ENCODE measurements around the gene WASF2. TPM values are rescaled to one million over a fixed set of nuclear protein-coding genes. Genes with fewer than 3 reads are reported as not detected.
A peak's percentile ranks its signal among the peaks of the same experiment; 100 is the strongest.
"Not testable (repeated sequence)": the region's sequence is repeated elsewhere in the genome, so short reads cannot be mapped to it uniquely, and the experiment has no call there.

Gene WASF2
- total RNA-seq, 1 experiment from 2014 or later = 19.2 TPM

GRCh38 chr1:27469334-27469733 lies 20.6 kb downstream of the WASF2 start:
- Histone ChIP-seq H3K27ac (no peak overlapping the region), H3K9me3 (replicated peaks) (no peaks in the 10 kb centered on the region), H3K4me3 (no peak overlapping the region), H3K4me1 (replicated peaks) (no peaks in the 10 kb centered on the region; the same call in 1 of the 2 replicates), H3K27me3 (replicated peaks) (no peaks in the 10 kb centered on the region), H3K36me3 (peaks cover 19% of the 10 kb centered on the region; the same call in 1 of the 2 replicates)
- no peak for DNase-seq (ENCODE audit: low read depth in 1 of 2, low spot score in 2 of 2)

- H3K36me3 ChIP-seq = peaks cover 19% of the 10 kb centered on the region; the same call in 1 of the 2 replicates
- not testable (repeated sequence) for H3K4me1 ChIP-seq (replicated peaks); H3K27me3 ChIP-seq (replicated peaks); H3K4me3 ChIP-seq; DNase-seq (ENCODE audit: low read depth in 1 of 2, low spot score in 2 of 2); H3K9me3 ChIP-seq (replicated peaks); H3K27ac ChIP-seq
Observed at GRCh38 chr1:27468378-27468777, 21.6 kb downstream of the WASF2 start.

- Histone ChIP-seq H3K27ac (no peak overlapping the region), H3K4me1 (replicated peaks) (peaks cover 6% of the 10 kb centered on the region), H3K9me3 (replicated peaks) (no peaks in the 10 kb centered on the region), H3K36me3 (peaks cover 13% of the 10 kb centered on the region), H3K4me3 (no peak overlapping the region), H3K27me3 (replicated peaks) (no peaks in the 10 kb centered on the region)
- DNase-seq (ENCODE audit: low read depth in 1 of 2, low spot score in 2 of 2) = no peak
Observed at GRCh38 chr1:27464926-27465647, 24.9 kb downstream of the WASF2 start.

GRCh38 chr1:27463916-27464315 lies 26.1 kb downstream of the WASF2 start:
- not testable (repeated sequence) for H3K27me3 ChIP-seq (replicated peaks); H3K4me1 ChIP-seq (replicated peaks); H3K9me3 ChIP-seq (replicated peaks); H3K27ac ChIP-seq; H3K4me3 ChIP-seq
- peak; percentile 22 to 53 for DNase-seq (ENCODE audit: low read depth in 1 of 2, low spot score in 2 of 2)
- peaks cover 13% of the 10 kb centered on the region for H3K36me3 ChIP-seq

GRCh38 chr1:27458521-27458920 lies 31.4 kb downstream of the WASF2 start:
- H3K36me3 ChIP-seq = peaks cover 13% of the 10 kb centered on the region

GRCh38 chr1:27455139-27455811 lies 34.7 kb downstream of the WASF2 start:
- Histone ChIP-seq H3K36me3 (peaks cover 19% of the 10 kb centered on the region), H3K27ac (no peak overlapping the region), H3K4me3 (no peak overlapping the region), H3K4me1 (replicated peaks) (no peaks in the 10 kb centered on the region), H3K9me3 (replicated peaks) (no peaks in the 10 kb centered on the region; the same call in 1 of the 2 replicates), H3K27me3 (replicated peaks) (no peaks in the 10 kb centered on the region)
- DNase-seq (ENCODE audit: low read depth in 1 of 2, low spot score in 2 of 2) = no peak

More at GRCh38 chr1:27458521-27458920, 31.4 kb downstream of the WASF2 start:
- H3K27me3 ChIP-seq (replicated peaks); H3K27ac ChIP-seq; H3K9me3 ChIP-seq (replicated peaks); DNase-seq (ENCODE audit: low read depth in 1 of 2, low spot score in 2 of 2); H3K4me3 ChIP-seq; H3K4me1 ChIP-seq (replicated peaks): not testable (repeated sequence)

- H3K36me3 ChIP-seq = peaks cover 22% of the 10 kb centered on the region
- no peaks in the 10 kb centered on the region for H3K27me3 ChIP-seq (replicated peaks)
- no peaks in the 10 kb centered on the region; the same call in 1 of the 2 replicates for H3K9me3 ChIP-seq (replicated peaks)
- no peak overlapping the region for H3K27ac ChIP-seq
- no peaks in the 10 kb centered on the region for H3K4me1 ChIP-seq (replicated peaks)
- no peak for DNase-seq (ENCODE audit: low read depth in 1 of 2, low spot score in 2 of 2)
- H3K4me3 ChIP-seq = no peak overlapping the region
Observed at GRCh38 chr1:27454610-27455009, 35.4 kb downstream of the WASF2 start.

- H3K36me3 ChIP-seq = peaks cover 35% of the 10 kb centered on the region
- no peak overlapping the region for H3K4me3 ChIP-seq
- H3K9me3 ChIP-seq (replicated peaks) = no peaks in the 10 kb centered on the region; the same call in 1 of the 2 replicates
- no peak overlapping the region for H3K27ac ChIP-seq
- no peak for DNase-seq (ENCODE audit: low read depth in 1 of 2, low spot score in 2 of 2)
- no peaks in the 10 kb centered on the region for H3K27me3 ChIP-seq (replicated peaks)
- no peaks in the 10 kb centered on the region for H3K4me1 ChIP-seq (replicated peaks)
Observed at GRCh38 chr1:27451343-27451742, 38.6 kb downstream of the WASF2 start.

GRCh38 chr1:27448982-27449381 lies 41.0 kb downstream of the WASF2 start:
- Histone ChIP-seq H3K4me3 (no peak overlapping the region), H3K27me3 (replicated peaks) (no peaks in the 10 kb centered on the region), H3K9me3 (replicated peaks) (no peaks in the 10 kb centered on the region; the same call in 1 of the 2 replicates), H3K27ac (no peak overlapping the region), H3K36me3 (peaks cover 22% of the 10 kb centered on the region), H3K4me1 (replicated peaks) (peaks cover 3% of the 10 kb centered on the region; the same call in 1 of the 2 replicates)
- DNase-seq (ENCODE audit: low read depth in 1 of 2, low spot score in 2 of 2) = no peak

- H3K36me3 ChIP-seq = peaks cover 22% of the 10 kb centered on the region
- H3K4me1 ChIP-seq (replicated peaks) = peaks cover 3% of the 10 kb centered on the region; the same call in 1 of the 2 replicates
- H3K4me3 ChIP-seq = no peak overlapping the region
- no peak for DNase-seq (ENCODE audit: low read depth in 1 of 2, low spot score in 2 of 2)
- H3K27me3 ChIP-seq (replicated peaks) = no peaks in the 10 kb centered on the region
- H3K9me3 ChIP-seq (replicated peaks) = no peaks in the 10 kb centered on the region; the same call in 1 of the 2 replicates
- H3K27ac ChIP-seq = no peak overlapping the region
Observed at GRCh38 chr1:27447883-27448282, 42.1 kb downstream of the WASF2 start.

GRCh38 chr1:27447399-27447798 lies 42.6 kb downstream of the WASF2 start:
- no peak for DNase-seq (ENCODE audit: low read depth in 1 of 2, low spot score in 2 of 2)
- H3K4me1 ChIP-seq (replicated peaks) = peaks cover 3% of the 10 kb centered on the region; the same call in 1 of the 2 replicates
- no peak overlapping the region for H3K27ac ChIP-seq
- no peaks in the 10 kb centered on the region for H3K27me3 ChIP-seq (replicated peaks)
- H3K36me3 ChIP-seq = peaks cover 22% of the 10 kb centered on the region
- no peaks in the 10 kb centered on the region; the same call in 1 of the 2 replicates for H3K9me3 ChIP-seq (replicated peaks)
- H3K4me3 ChIP-seq = no peak overlapping the region

GRCh38 chr1:27446496-27447020 lies 43.4 kb downstream of the WASF2 start:
- H3K27me3 ChIP-seq (replicated peaks) = no peaks in the 10 kb centered on the region
- H3K27ac ChIP-seq = no peak overlapping the region
- H3K4me3 ChIP-seq = no peak overlapping the region
- no peak for DNase-seq (ENCODE audit: low read depth in 1 of 2, low spot score in 2 of 2)
- no peaks in the 10 kb centered on the region; the same call in 1 of the 2 replicates for H3K9me3 ChIP-seq (replicated peaks)
- peaks cover 3% of the 10 kb centered on the region; the same call in 1 of the 2 replicates for H3K4me1 ChIP-seq (replicated peaks)
- peaks cover 20% of the 10 kb centered on the region for H3K36me3 ChIP-seq

- no peaks in the 10 kb centered on the region for H3K9me3 ChIP-seq (replicated peaks)
- H3K27ac ChIP-seq = no peak overlapping the region
- H3K27me3 ChIP-seq (replicated peaks) = no peaks in the 10 kb centered on the region
- H3K4me1 ChIP-seq (replicated peaks) = peaks cover 3% of the 10 kb centered on the region; the same call in 1 of the 2 replicates
- H3K4me3 ChIP-seq = no peak overlapping the region
- no peak for DNase-seq (ENCODE audit: low read depth in 1 of 2, low spot score in 2 of 2)
- H3K36me3 ChIP-seq = peaks cover 16% of the 10 kb centered on the region
Observed at GRCh38 chr1:27445177-27445936, 44.6 kb downstream of the WASF2 start.

Measured in SJSA1 (cell line).